GM19467 (cell line): Measurements from ENCODE around the gene PKIB.
A peak's percentile ranks its signal among the peaks of the same experiment; 100 is the strongest.

Source experiments
- ATAC-seq: cut with Tn5 transposase; IDR thresholded peaks from one replicate; pipeline ENCODE4 v1.9.1; 2021; ENCODE audit warnings: mild to moderate bottlenecking, moderate library complexity; ENCODE audit not compliant: unreplicated experiment

The PKIB gene

DNA sequence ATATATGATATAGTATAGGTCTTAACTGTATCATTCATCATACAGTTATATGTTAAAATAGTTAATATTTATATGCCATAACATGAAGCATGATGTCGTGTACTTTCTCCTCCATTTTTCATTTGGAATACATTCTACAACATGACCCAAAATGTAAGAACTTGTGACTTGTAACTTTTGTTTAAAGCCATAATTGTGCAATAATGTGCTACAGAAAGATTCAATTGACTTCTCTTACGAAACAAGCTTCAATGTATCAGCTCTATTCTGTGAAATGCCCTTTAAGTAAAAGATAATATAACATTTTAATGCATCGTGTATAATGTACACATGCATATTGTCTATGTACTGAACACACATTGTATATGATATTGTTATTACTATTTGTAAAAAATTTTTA is 92.6 kb downstream of the PKIB start:
- no peak for ATAC-seq

DNA sequence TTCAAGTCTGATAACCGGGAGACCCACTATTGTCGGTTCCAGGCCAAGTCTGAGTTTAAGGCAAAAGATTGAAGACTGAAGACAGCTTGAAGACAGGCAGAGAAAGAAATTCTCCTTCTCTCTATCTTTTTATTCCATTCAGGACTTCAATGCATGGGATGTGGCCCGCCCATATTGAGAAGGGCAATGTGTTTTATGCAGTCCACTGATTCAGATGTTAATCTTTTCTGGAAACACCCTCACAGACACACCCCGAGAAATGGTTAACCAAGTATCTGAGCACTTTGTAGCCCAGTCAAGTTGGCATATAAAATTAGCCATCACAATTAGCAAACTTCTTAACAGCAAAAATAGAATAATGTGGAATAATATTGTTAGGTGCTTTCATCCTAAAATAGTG is 93.9 kb downstream of the PKIB start:
- no peak for ATAC-seq

DNA sequence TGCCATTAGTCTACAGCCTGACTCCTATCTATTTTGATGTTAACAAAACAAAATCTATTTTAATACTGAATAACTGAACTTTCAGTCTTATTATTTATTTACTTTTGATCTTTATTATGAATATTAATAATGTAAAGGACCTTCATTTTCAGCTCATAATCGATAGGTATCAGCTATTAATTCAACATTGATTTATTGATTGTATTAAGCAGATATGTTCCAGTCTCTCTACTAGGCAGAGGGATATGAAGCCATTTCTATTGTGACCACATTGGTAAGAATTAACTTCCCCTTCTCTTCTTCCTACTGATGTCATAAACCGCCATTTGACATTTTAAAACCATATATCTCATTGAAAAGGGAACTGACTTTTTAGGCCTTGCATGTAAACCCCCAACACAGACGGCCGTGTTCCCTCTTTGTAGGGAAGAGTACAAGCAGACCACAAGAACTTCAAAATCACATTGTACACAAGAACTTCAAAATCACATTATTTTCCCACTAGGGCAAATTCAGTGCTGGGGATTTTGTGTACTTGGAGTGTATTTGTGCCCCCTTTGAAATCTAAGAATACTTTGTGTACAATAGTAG is 99.8 kb downstream of the PKIB start:
- ATAC-seq = no peak

DNA sequence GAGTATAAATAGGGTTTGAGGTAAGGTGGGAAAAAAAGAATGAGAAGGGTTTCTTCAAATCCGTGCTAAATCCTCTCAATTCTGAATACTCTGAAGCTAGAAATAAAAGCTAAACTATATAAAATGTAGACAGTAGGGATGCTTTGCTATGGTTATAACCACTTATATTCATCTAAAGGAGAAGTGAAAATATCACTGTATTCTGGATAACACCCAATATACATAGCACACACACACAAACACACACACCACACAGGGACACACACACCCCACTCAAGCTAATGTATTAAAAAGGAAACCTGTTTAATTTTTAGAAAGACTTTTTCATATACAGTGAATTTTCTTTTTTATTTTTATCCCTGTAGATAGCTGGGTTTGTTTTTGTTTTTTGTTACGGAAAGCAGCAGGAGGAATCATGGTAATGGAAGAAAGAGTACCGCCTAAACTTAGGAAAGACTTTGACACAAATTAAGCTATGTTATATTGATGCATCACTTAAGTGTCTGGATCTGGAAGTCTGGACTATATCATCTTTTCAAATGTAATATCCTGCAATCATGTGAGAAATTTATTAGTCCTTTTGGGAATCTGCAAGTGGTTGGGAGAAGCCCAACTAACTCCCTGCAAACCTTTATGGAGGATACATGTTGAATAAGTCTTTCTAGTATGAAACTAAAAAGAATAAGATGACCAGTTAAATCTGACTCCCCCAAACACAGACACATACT is 100.9 kb downstream of the PKIB start:
- ATAC-seq = no peak

DNA sequence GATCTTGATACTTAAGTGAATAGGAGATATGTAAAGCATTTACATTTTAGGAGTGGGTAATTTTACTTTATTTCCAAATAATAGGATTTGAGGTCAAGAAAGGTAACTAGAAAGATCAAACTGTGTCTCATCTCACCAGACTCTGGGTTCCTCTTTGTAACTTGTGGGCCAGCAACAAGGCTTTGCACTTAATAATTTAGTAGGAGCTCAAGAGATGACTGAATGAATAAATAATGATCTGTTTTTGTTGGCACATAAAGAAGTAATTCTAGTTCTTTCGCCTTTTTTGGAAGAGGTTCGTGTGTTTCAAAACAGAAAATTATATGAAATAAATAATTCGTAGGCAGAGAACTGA is 101.9 kb downstream of the PKIB start:
- no peak for ATAC-seq

DNA sequence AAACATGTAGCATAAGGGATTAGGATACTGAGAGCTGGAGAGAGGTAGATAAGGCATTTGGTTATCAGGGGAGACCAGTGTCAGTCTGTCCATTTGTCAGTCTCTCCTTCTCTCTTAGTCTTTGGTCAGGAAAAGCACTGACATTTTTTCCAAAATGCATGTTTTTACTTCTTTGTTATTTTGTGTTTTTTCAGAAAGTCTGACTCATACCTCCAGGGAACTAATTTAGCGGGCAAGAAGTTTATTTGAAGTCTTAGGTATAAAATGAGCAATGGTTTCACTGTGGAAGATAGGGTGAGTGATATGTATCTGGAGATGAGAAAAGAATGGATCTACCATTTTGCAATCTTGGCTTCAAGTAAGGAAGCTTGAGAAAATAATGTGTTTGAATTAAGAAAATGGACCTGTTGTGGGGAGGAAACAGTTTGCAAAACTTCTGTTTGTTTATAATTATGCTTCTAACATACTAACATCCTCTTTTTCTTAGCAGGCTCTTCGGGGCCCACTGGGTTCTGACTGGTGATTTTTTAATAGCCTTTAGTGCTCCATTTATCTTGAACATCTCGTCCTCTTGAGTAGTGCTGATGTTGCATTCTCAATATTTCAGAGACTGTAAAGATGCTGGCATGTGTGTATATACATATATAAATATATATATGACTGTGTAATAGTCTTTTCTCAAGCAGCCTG is 102.4 kb downstream of the PKIB start:
- no peak for ATAC-seq

DNA sequence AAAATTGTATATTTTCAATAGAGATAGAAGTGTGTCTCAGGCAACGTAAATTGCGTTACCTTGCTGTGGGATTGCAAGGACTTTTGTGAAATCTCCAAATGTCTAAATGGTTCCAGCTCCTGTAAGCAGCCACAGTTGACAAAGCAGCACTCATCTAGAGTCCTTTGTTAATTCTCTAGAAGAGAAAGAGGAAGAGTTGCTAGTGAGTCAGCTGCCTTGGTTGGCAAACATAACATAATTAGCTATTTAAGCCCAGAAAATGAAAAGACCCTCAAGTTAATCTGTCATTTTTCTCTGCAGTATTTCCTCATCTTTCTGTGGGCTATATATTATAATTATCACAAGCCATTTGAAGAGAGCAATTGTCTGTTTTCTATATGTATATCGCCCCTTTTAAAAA is 102.9 kb downstream of the PKIB start:
- ATAC-seq = no peak

DNA sequence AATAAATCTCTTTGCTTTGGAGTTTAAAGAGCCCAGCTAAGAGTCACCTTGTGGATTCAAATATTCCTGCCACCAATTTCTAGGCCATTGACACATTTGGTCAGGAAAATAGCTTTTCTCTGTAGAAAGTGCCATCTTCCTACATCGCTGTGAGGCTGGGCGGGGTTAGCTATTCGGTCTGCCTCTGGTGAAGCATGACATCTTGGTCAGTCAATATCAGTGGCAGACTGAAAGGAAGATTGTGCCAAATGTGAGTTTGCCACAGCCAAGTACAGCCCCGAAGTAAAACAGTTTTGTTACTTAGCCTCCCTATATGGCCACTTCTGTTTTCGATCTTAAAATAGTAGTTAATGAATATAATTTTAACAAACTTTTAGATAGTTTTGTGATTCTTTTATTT is 103.9 kb downstream of the PKIB start:
- ATAC-seq = no peak

DNA sequence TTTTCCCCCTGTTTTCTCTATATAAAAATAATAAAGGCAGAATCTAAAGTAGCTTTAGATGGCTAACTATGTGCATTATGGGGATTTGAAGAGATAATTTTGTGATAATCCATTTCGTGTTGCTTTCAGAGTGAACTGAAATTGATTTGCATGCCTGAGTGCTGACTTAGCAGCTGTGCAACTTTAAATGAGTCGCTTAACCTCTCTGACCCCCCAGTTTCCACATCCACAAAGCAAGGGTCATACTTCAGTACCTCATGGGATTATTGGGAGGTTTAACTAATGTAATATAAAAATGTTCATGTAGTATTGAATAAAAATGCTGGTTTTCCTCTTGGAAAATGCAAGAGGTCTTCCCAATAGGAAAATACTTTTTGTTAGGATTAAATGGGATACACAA is 105.5 kb downstream of the PKIB start:
- ATAC-seq = no peak

DNA sequence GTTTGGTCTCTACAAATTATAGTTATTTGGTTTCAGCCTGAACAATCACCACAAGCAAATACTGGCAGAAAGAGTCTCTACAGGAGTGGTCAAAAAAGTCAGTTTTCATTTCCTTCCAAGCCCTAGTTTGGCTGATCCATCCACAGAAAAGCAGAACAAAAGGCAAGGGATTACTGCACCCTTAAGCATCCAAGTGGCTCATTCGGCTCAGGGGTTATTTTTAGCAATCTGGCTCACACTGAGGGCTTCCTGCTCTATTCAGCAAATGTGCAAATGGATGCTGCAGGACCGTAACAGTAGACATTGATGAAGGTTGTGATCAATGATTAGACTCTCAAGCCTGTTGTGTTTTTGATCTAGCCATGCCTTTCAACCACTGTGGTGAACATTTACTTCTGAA is 107.1 kb downstream of the PKIB start:
- ATAC-seq = no peak

DNA sequence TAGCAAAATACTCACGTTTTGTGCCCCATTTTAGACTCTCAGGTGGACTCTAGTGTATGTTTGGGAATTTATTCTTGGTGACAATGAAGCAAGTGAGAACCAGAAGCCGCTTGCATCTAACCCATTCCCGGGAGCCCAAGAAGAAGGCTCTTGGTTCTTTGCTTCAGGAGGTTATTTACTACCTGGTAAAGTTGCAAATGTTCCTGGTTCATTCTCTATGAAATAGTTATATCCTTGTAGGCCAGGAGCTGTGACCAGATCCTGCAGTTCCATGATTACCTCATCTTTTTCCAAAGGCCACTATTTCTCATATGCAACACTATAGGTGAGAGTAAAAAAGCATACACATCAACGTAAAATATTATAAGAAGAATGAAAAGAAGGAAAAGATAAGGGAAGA is 108.4 kb downstream of the PKIB start:
- no peak for ATAC-seq

DNA sequence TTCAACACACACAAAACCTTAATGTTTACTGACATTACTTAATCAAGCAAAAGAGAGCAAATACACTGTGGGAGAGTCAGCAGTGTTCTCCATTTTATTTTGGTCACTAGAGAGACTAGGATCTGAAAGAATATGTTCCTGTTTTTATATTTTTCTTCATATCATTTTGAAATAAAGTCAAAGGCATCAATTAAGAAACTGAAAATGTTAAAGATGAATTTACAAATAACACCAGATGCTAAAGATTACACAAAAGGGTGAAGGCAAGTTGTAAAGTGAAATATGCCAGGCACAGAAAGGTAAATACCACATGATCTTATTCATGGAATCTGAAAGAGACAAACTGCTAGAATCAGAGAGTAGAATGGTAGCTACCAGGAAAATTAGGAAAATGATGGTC is 109.0 kb downstream of the PKIB start:
- no peak for ATAC-seq

DNA sequence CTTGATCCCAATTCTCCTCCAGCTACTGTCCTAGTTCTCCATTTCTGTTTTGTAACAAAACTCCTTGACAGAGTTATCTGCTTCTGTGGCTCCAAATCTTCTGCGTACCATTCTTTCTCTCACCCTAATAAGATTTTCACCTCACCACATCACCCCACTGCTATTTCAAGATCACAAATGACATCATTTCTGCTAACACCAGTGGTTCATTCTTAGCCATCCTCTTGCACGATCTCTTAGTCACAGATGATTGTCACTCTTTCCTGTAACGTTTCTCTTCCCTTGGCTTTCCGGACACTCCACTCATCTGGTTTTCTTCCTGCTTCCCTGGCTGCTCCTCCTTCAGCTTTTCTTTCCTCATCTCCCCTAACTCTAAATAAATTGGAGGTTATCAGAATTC is 112.5 kb downstream of the PKIB start:
- no peak for ATAC-seq

DNA sequence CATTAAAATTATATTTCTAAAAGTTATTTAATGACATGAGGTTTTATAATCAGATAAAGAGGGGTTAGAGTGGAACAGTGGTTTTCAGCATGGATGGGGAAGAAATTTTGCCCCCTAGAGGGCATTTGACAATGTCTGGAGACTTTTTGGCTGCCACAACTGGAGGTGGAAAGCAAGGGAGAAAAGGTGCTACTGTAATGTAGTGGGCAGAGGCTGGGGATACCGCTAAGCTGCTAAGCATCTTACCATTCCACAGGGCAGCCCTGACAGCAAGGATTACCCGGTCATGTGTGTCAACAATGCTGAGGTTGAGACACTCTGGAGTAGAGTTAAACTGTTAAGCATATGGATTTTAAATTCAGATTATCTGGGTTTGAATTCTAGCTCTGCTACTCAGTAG is 116.4 kb downstream of the PKIB start:
- ATAC-seq = no peak

DNA sequence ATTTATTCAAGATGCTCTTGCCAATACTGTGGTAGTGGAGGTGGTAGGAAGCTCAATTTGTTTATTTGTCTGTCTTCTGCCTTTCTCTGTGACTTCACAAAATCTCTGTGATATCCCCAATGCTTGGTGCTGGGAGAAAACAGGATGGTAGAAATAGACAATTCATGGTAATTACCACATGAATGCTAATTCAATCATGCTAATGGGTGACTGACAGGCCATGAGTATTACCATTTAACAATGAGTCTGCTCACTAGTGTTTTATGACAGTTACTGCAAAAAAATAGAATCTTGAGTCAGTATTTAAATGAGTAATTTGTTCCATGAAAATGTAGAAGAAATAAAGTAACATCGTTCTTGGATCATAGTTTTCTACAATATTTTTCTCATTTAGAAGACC is 117.0 kb downstream of the PKIB start:
- no peak for ATAC-seq

DNA sequence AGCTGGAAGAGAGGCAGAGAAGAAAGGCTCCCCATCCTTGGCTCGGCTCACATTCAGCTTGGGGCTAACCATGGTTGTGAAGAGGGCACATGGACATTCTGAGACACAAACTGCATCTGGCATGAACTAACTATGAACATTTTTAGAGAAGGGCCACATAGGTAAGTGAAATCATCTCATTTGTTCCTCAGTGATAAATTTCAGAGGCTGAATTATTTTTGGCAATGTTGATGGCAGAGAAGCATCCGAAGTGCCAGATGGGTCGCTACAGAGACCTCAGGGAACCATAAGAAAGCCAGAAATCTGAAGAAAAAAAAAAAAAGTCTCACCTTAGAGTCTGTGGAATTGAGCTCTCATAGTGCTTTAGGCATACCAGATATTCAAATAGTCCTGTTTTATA is 120.1 kb downstream of the PKIB start:
- no peak for ATAC-seq

DNA sequence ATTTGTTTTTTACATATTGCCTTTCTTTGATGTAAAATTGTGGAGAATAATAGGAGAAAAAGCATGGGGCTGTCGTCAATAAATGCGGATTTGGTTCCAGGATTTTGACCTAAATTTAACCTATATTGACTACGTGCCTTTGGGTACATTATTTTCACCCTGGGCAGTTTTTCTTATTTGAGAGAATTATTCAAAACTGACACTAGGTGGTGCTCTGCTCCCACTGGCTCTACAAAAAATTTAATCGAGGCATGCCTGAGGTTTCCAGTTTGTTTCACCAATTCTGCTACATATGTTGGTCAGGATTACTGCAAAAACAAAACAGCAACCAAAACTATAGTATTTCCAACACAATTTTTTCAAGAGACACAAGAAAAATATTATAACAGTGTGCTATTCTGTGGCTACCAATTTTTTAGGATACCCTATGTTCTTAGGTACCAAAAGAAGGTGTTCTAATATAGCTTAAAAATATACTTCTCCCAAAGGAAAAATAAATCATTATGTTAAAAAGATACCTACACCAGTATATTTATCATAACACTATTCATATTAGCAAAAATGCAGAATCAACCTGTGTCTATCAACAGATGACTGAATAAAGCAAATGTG is 120.7 kb downstream of the PKIB start:
- ATAC-seq = peak; percentile 43

DNA sequence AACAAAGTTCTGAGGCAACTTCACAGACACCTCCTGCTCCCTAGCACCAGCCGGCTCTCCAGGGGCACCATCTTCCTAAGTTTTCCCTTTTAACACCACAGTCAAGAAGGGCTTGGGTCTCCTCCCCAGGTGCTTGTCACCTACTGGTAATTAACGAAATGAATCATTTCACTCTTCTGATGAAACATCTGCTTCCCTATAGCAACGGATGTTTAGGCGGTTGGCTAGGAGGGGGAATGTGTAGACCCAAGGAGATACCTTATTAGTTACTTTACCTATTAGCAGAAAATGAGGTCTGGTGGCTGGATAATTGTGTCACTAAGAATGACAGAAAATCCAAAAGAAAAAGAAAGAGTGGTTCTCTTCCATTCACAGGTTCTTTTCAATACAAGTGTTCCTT is 123.1 kb downstream of the PKIB start:
- no peak for ATAC-seq

DNA sequence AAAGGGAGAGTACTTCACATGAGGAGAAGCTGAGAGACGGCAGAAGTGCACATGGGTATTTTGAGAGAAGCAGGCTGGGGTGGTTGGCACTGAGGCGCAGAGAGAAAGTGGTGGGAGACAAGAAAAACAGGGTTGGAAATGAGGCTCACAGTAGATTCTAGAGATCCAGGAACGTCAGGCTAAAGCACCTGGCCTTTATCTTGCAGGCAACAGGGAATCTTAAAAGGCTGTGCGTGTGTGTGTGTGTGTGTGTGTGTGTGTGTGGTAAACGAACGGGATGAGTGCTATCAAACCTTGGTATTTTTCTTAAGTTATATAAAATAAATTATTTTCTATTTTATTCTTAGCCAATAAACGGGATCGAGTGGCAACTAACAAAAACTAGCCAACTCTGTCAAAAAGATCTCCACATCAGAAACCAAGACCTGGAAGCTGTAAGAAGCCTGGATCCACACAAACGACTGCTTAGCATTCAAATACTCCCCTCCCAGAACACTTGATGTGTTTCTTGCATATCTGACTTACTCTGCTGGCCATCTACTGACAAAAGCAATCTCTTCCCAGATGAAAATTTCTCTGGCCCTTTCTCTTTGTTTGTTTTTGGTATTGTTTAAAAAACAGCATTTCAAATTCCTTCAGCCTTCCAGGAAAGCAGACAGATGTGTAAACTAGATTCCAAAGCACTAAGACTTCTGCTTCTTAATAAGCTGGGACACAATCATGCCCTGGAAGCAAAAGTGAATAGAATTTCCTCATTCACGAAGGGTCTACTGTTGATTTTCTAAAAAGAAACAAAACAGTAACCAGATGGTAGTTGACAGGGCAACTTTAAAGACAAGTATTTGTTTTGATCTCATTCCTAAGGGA is 124.6 kb downstream of the PKIB start:
- no peak for ATAC-seq

DNA sequence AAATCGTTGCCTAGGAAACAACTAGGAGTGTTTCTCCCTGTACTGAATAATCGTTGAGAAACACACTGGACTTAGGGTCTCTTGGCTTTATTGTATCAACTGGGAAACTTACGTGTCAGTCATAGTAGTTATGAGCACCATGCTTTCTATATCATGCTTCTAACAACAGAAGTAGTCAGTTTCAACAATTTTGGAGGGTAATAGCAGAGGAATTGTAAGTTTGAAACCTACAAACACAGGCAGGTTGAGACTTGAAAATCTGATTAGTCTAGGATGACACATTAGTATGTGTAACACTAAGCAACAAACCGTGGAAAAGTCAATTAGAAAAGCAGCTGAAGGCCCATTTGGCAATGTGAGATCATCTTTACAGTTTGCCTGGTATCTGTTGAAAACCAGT is 125.4 kb downstream of the PKIB start:
- ATAC-seq = no peak

DNA sequence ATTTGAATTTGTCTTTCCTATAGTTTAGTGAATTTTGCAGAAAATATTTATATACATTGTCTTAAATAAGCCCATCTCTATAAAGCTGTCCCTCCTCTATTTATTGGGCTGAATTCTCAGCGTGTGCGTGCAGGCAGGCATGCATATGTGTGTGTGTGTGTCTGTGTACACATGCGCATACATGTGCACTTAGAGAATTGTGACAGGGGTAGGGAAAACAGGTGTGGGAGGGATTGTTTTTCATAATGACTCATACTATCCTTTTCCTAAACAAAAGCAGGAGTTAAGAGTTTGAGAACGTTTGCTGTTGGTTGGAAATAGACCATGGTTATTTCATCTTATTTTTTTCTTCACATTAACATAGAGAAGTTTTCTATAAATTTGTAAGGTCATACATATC is 126.0 kb downstream of the PKIB start:
- no peak for ATAC-seq
